CD4-positive, CD25-positive, alpha-beta regulatory T cell (primary cell): ENCODE measurements around the gene ZNF708. TPM values are rescaled to one million over a fixed set of nuclear protein-coding genes. Genes with fewer than 3 reads are reported as not detected.
"Not testable (repeated sequence)": the region's sequence is repeated elsewhere in the genome, so short reads cannot be mapped to it uniquely, and the experiment has no call there.

Source experiments
- ATAC-seq, 2 donors: fragments of 150-1000 bp; cut with Tn5 transposase; one replicate each; pipeline ENCODE4 v1.10.0; 2021; ENCODE audit warnings: low read depth in 2 of 2, moderate number of reproducible peaks in 2 of 2, moderate library complexity in 1 of 2
- DNase-seq, 3 donors: peaks; one replicate each; pipeline versions ENCODE4 v3.0.0 to v3.0.0-alpha.2; 2012 to 2022; ENCODE audit warnings: mixed read lengths in 1 of 3
- H3K27ac ChIP-seq: one replicate; pipeline ENCODE4 v1.7.0; 2013; ENCODE audit warnings: mild to moderate bottlenecking, low read length; ENCODE audit not compliant: insufficient read depth, poor library complexity, severe bottlenecking
- H3K27me3 ChIP-seq: one replicate; pipeline ENCODE4 v1.7.0; 2013; ENCODE audit warnings: low read length; ENCODE audit not compliant: control insufficient read depth, insufficient read depth
- H3K36me3 ChIP-seq: one replicate; pipeline ENCODE4 v1.7.0; 2013; ENCODE audit warnings: mild to moderate bottlenecking, low read length, moderate library complexity; ENCODE audit not compliant: control insufficient read depth, insufficient read depth
- H3K4me1 ChIP-seq: 2 replicates; pipeline ENCODE4 v1.7.0; 2013; ENCODE audit warnings: mild to moderate bottlenecking, low read length; ENCODE audit not compliant: insufficient read depth, control insufficient read depth, poor library complexity, severe bottlenecking
- H3K4me3 ChIP-seq: one replicate; pipeline ENCODE4 v1.7.0; 2013; ENCODE audit warnings: low read depth, mild to moderate bottlenecking, low read length, moderate library complexity
- H3K9me3 ChIP-seq, 2 experiments: 1 replicate in 1 of 2; 2 replicates in 1 of 2; pipeline ENCODE4 v1.7.0; 2013; ENCODE audit warnings: low read length in 2 of 2, mild to moderate bottlenecking in 1 of 2, moderate library complexity in 1 of 2; ENCODE audit not compliant: control insufficient read depth in 2 of 2
- H3K27ac Mint-ChIP-seq, 3 donors: one replicate each; pipeline ENCODE4 v1.8.0; 2020 to 2022; ENCODE audit warnings: mild to moderate bottlenecking in 3 of 3, mixed read lengths in 3 of 3, moderate library complexity in 2 of 3
- H3K27me3 Mint-ChIP-seq: one replicate; pipeline ENCODE4 v1.8.0; 2022; ENCODE audit warnings: mild to moderate bottlenecking, mixed read lengths
- H3K36me3 Mint-ChIP-seq: one replicate; pipeline ENCODE4 v1.8.0; 2020; ENCODE audit warnings: mixed read lengths
- H3K4me1 Mint-ChIP-seq, 4 donors: one replicate each; pipeline ENCODE4 v1.8.0; 2020 to 2022; ENCODE audit warnings: mixed read lengths in 4 of 4, mild to moderate bottlenecking in 1 of 4
- H3K4me3 Mint-ChIP-seq, 4 donors: one replicate each; pipeline ENCODE4 v1.8.0; 2020 to 2022; ENCODE audit warnings: mild to moderate bottlenecking in 4 of 4, mixed read lengths in 4 of 4, moderate library complexity in 3 of 4
- H3K9me3 Mint-ChIP-seq, 7 donors: one replicate each; pipeline ENCODE4 v1.8.0; 2020 to 2022; ENCODE audit warnings: mixed read lengths in 7 of 7, mild to moderate bottlenecking in 3 of 7, moderate library complexity in 2 of 7
- polyA plus RNA-seq, 4 donors: library from polyadenylated mRNA; unstranded; fragments of 300-500 nt; fragmentation: Illumina TruSeq; gene quantifications; one replicate each; pipeline ENCODE4 v1.2.3, GENCODE V29; 2021
- total RNA-seq: library from RNA; stranded (reverse); gene quantifications from one replicate; pipeline ENCODE4 v1.2.3, GENCODE V29; 2022

The ZNF708 gene
- total RNA-seq (14.3 TPM), polyA plus RNA-seq (10 to 100 TPM in 3 of 4 donors, 1 to 10 TPM in 1; 8.5 to 16.0 (median 11.8) TPM)

DNA sequence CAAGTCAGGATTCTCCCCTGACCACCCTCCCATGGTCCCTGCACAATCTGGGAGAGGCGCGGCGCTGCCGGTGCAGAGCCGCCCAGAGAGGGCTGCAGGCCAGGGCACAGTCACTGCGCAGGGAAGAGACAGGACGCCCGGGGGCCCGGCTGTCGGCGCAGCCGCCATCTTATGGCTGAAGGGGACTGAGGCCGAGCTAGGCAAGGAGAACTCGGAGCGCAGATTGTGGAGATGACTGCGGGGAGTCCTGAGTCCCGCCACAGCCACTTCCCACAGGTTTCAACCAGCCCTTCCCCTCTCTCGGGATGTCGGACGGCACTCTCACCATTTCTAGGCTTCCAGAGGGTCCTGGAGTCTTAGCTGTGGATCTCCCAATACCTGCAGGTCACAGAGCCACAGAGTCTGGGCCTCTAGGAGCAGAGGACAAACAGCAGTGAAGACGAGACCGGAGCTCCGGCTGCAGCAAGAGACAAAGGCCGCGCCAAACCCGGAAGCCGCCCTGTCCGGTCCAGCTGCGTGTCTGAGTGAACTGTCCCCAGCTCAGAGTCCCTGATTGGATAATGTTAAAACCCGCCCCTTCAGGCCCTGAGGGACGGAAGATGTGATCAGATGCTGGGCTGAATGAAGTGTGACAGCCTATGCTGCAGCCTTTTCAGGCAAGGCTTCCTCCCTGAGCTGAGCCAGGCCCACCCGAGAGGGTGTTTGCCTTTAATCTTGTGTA is at the start of gene ZNF708:
ZNF708 (minus strand) TSS at position 526 of the 721 bp plus-strand sequence; CDS start at position 328, 198 bp downstream.
- Mint-ChIP-seq H3K27me3 (no peaks in the 10 kb centered on the region), H3K9me3 (peaks cover 0 to 18% (median 11%) of the 10 kb centered on the region in 7 donors), H3K27ac (peak within 1 kb of the TSS; percentile 98 to 99 (median 99)), H3K4me3 (peak within 1 kb of the TSS; percentile 95 to 99 (median 98)), H3K4me1 (peaks cover 17 to 49% (median 33%) of the 10 kb centered on the region in 4 donors), H3K36me3 (peaks cover 26% of the 10 kb centered on the region)
- Histone ChIP-seq H3K27me3 (no peaks in the 10 kb centered on the region), H3K27ac (peak within 1 kb of the TSS; percentile 88), H3K9me3 (peaks cover 14 to 20% of the 10 kb centered on the region in 2 experiments), H3K36me3 (peaks cover 19% of the 10 kb centered on the region), H3K4me1 (peaks cover 14% of the 10 kb centered on the region), H3K4me3 (peak within 1 kb of the TSS; percentile 90)
- ATAC-seq (peak; percentile 97 to 99), DNase-seq (peak; percentile 41 to 95 (median 67))

DNA sequence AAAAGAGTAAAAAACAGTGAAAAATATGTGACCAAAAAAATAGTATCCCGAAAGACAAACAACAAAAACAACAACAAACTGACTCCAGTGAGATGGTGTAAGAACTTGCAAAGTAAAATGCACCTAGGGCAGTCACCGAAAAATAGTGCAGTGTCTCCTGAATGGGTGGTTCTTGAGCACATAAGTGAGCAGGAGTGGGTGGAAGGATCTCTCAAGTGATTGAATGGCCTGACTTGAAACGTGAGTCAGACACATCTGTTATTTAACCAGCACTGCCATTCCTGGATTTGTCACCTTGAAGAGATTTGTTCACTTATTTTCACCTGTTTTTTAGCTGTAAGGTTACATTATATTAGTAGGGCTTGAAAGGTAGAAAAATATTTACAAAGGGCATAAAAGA is 33.1 kb upstream of the ZNF708 start:
- Mint-ChIP-seq H3K4me3 (peak overlapping the region in 2 of 4 donors; percentile 47 to 76), H3K4me1 (peaks cover 9 to 15% (median 15%) of the 10 kb centered on the region in 4 donors), H3K9me3 (peaks cover 0 to 19% (median 1%) of the 10 kb centered on the region in 7 donors), H3K36me3 (peaks cover 44% of the 10 kb centered on the region), H3K27ac (no peak overlapping the region), H3K27me3 (no peaks in the 10 kb centered on the region)
- H3K27me3 ChIP-seq = no peaks in the 10 kb centered on the region
- peaks cover 11% of the 10 kb centered on the region for H3K4me1 ChIP-seq
- ATAC-seq (no peak), DNase-seq (no peak)
- H3K27ac ChIP-seq = no peak overlapping the region
- H3K4me3 ChIP-seq = no peak overlapping the region
- H3K36me3 ChIP-seq = peaks cover 42% of the 10 kb centered on the region
- peaks cover 28 to 39% of the 10 kb centered on the region in 2 experiments for H3K9me3 ChIP-seq

DNA sequence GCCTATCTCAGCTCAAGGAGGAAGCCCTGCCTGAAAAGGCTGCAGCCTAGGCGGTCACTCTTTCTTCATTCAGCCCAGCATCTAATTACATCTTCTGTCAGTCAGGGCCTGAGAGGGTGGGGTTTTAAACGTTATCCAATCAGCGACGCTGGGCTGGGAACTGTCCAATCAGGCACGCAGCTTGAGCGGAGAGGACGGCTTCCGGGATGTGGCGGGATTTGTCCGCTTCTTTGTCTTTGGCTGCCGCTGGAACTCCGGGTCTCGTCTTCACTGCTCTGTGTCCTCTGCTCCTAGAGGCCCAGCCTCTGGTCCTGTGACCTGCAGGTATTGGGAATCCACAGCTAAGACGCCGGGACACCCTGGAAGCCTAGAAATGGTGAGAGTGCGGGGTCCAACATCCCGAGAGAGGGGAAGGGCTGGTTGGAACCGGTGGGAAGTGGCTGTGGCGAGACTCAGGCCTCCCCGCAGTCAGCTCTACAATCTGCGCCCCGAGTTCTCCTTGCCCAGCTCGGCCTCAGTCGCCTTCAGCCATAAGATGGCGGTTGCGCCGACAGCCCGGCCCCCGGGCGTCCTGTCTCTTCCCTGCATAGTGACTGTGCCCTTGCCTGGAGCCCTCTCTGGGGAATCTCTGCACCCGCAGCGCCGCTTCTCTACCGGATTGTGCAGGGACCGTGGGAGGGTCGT is 29.7 kb upstream of the ZNF708 start, which contains the start of gene ZNF738:
ZNF738 (plus strand) TSS at position 233 of the 684 bp plus-strand sequence; CDS start at position 374, 141 bp downstream.
- peak within 1 kb of the TSS; percentile 80 for H3K4me3 ChIP-seq
- peaks cover 0 to 11% (median 0%) of the 10 kb centered on the region in 7 donors for H3K9me3 Mint-ChIP-seq
- peaks cover 11% of the 10 kb centered on the region for H3K4me1 ChIP-seq
- H3K9me3 ChIP-seq = peaks cover 6 to 12% of the 10 kb centered on the region in 2 experiments
- ATAC-seq (peak; percentile 94 to 95), DNase-seq (peak; percentile 69 to 92 (median 81))
- peak within 1 kb of the TSS; percentile 76 for H3K27ac ChIP-seq
- H3K4me1 Mint-ChIP-seq = peaks cover 6 to 20% (median 13%) of the 10 kb centered on the region in 4 donors
- peak within 1 kb of the TSS; percentile 92 to 98 (median 97) for H3K27ac Mint-ChIP-seq
- no peaks in the 10 kb centered on the region for H3K27me3 Mint-ChIP-seq
- H3K36me3 ChIP-seq = peaks cover 18% of the 10 kb centered on the region
- no peaks in the 10 kb centered on the region for H3K27me3 ChIP-seq
- H3K36me3 Mint-ChIP-seq = peaks cover 18% of the 10 kb centered on the region
- H3K4me3 Mint-ChIP-seq = peak within 1 kb of the TSS; percentile 99 to 100 (median 99)

DNA sequence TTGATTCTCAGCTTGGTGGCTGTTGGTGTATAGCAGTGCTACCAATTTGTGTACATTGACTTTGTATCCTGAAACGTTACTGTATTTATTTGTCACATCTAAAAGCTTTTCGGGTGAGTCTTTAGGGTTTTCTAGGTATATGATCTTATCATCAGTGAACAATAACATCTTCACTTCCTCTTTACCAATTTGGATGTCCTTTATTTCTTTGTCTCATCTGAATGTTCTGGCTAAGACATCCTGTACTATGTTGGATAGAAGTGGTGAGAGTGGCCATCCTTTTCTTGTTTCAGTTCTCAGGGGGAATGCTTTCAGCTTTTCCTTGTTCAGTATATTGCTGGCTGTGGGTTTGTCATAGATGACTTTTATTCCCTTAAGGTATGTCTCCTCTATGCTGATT is 23.6 kb upstream of the ZNF708 start:
- ATAC-seq = peak in 1 of 2 donors; percentile 34
- Mint-ChIP-seq H3K27me3 (no peaks in the 10 kb centered on the region), H3K4me3 (no peak overlapping the region), H3K27ac (peak overlapping the region in 1 of 3 donors; percentile 43), H3K4me1 (peaks cover 0 to 17% (median 9%) of the 10 kb centered on the region in 4 donors), H3K36me3 (no peaks in the 10 kb centered on the region), H3K9me3 (peaks cover 0 to 15% (median 7%) of the 10 kb centered on the region in 7 donors)
- H3K27ac ChIP-seq = no peak overlapping the region
- no peaks in the 10 kb centered on the region for H3K27me3 ChIP-seq
- H3K4me1 ChIP-seq = no peaks in the 10 kb centered on the region
- no peaks in the 10 kb centered on the region for H3K36me3 ChIP-seq
- H3K4me3 ChIP-seq = no peak overlapping the region
- DNase-seq = no peak
- peaks cover 0 to 5% of the 10 kb centered on the region in 2 experiments for H3K9me3 ChIP-seq

DNA sequence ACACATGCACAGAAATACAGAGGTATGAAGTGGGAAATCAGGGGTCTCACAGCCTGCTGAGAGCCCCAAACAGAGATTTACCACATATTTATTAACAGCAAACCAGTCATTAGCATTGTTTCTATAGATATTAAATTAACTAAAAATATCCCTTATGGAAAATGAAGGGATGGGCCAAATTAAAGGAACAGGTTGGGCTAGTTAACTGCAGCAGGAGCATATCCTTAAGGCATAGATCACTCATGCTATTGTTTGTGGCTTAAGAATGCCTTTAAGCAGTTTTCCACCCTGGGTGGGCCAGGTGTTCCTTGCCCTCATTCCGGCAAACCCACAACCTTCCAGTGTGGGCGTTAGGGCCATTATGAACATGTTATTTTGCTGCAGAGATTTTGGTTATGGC is 15.6 kb upstream of the ZNF708 start:
- H3K4me1 Mint-ChIP-seq, H3K27ac ChIP-seq, H3K36me3 Mint-ChIP-seq, DNase-seq, H3K27ac Mint-ChIP-seq, H3K4me3 Mint-ChIP-seq, ATAC-seq, H3K36me3 ChIP-seq, H3K4me1 ChIP-seq, H3K9me3 ChIP-seq, H3K27me3 ChIP-seq, H3K4me3 ChIP-seq, H3K27me3 Mint-ChIP-seq: not testable (repeated sequence)
- peaks cover 0 to 16% (median 6%) of the 10 kb centered on the region in 7 donors for H3K9me3 Mint-ChIP-seq

DNA sequence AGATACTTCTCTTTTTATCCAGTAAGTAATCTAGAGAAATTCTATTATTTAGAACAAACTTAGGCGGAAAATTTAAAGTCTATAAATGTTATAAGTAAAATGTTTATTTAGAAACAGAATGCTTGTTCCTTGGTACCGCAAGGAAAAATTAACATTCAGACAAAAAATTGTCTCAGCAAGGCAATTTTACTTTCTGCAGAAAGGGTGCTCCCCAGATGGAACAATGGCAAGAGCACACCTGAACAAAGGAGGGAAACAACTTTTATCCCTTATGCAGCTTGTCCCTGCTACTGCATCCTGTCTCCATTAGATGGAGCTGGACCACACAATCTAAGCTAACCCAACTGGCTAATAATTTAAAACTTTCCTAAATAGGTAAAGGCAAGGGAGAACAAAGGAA is 6.5 kb upstream of the ZNF708 start:
- DNase-seq (no peak), ATAC-seq (no peak)
- no peak overlapping the region for H3K27ac Mint-ChIP-seq
- H3K4me1 ChIP-seq = no peaks in the 10 kb centered on the region
- H3K4me3 Mint-ChIP-seq = no peak overlapping the region
- peaks cover 20 to 36% of the 10 kb centered on the region in 2 experiments for H3K9me3 ChIP-seq
- no peaks in the 10 kb centered on the region for H3K27me3 Mint-ChIP-seq
- no peaks in the 10 kb centered on the region for H3K27me3 ChIP-seq
- H3K4me1 Mint-ChIP-seq = no peaks in the 10 kb centered on the region
- peaks cover 0 to 37% (median 10%) of the 10 kb centered on the region in 7 donors for H3K9me3 Mint-ChIP-seq
- H3K36me3 ChIP-seq = no peaks in the 10 kb centered on the region
- H3K4me3 ChIP-seq = no peak overlapping the region
- H3K27ac ChIP-seq = no peak overlapping the region
- peaks cover 2% of the 10 kb centered on the region for H3K36me3 Mint-ChIP-seq

DNA sequence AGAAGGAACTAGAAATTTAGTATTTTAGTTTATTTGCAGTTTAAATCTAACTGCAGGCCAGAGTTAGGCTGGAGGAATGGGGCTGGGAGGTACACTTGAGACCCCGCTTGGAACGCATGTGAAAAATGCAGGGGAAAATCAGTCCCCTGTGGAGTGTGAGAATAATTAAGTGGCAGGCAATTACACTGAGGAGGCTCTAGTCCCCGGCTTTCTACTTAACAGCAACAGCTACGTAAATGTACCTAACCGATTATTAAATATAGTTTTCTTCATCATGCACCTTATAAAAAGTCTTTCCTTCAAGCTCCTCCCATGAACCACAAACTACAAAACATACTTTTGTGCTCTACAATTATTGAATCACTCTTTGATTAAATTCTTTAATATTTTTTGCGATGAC is 804 bp downstream of the ZNF708 start:
- Mint-ChIP-seq H3K27ac (peak overlapping the region; percentile 98 to 99 (median 99)), H3K4me3 (peak overlapping the region; percentile 95 to 99 (median 98)), H3K27me3 (no peaks in the 10 kb centered on the region), H3K9me3 (peaks cover 0 to 21% (median 11%) of the 10 kb centered on the region in 7 donors), H3K4me1 (peaks cover 18 to 55% (median 34%) of the 10 kb centered on the region in 4 donors), H3K36me3 (peaks cover 28% of the 10 kb centered on the region)
- ATAC-seq (peak in 1 of 2 donors; percentile 18), DNase-seq (peak in 1 of 3 donors; percentile 42)
- Histone ChIP-seq H3K27ac (peak overlapping the region; percentile 88), H3K36me3 (peaks cover 24% of the 10 kb centered on the region), H3K4me1 (peaks cover 14% of the 10 kb centered on the region), H3K9me3 (peaks cover 14 to 26% of the 10 kb centered on the region in 2 experiments), H3K27me3 (no peaks in the 10 kb centered on the region), H3K4me3 (peak overlapping the region; percentile 90)
